ENCODE measurements around the gene PPP2R2C. TPM values are rescaled to one million over a fixed set of nuclear protein-coding genes. Genes with fewer than 3 reads are reported as not detected.

The PPP2R2C gene
- total RNA-seq, 1 experiment from 2014 or later: not detected

DNA sequence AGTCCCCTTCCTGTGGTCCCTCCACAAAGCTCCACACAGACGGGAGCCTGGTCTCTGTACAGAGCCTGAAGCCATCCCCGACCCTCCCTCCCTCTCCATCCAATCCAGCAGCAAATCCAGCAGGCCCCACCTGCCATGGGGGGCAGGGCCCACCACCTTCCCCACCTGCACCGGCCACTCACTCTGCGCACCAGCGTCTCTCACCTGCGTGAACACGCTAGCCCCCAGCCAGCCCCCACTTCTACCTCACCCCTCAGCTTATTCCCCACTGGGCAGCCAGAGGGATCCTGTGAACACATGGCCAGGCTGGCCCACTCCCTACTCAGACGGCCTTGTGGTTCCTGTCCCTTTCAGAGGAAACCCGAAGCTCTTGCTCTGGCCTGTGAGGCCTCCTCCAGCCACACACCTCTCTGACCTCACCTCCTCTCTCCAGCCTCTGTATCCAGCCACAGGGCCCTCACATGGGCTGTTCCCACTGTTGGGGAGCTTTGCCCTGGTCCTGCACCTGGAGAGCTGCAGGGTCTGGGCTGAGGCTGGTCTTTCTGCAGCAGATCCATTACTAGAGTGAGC lies 131.9 kb downstream of the PPP2R2C start:
- H3K4me3 ChIP-seq (ENCODE audit: low read depth, low read length): no peak overlapping the region
- POLR2A ChIA-PET: no interaction called here
- CTCF ChIA-PET: interaction anchor here (0.7 kb wide), 1 partner anchor 9 kb away, joined by 4 read pairs; no protein-coding TSS in a partner anchor
- no peaks in the 10 kb centered on the region for H3K4me1 Mint-ChIP-seq (ENCODE audit: low read depth, unreplicated experiment)
- no peaks in the 10 kb centered on the region for H3K9me3 Mint-ChIP-seq (ENCODE audit: unreplicated experiment)
- H3K36me3 ChIP-seq (ENCODE audit: control insufficient read depth, insufficient read depth, low read length): no peaks in the 10 kb centered on the region
- peaks cover 22% of the 10 kb centered on the region for H3K27me3 Mint-ChIP-seq (ENCODE audit: insufficient read depth, unreplicated experiment)
- H3K4me3 Mint-ChIP-seq (ENCODE audit: unreplicated experiment): no peak overlapping the region
- H3K27ac Mint-ChIP-seq (ENCODE audit: unreplicated experiment): no peak overlapping the region
- H3K36me3 Mint-ChIP-seq (ENCODE audit: insufficient read depth, unreplicated experiment): no peaks in the 10 kb centered on the region
- DNase-seq: no peak
- no peaks in the 10 kb centered on the region for H3K4me1 ChIP-seq
- BruUV-seq (replicated peaks): no TSS peak
- intact Hi-C loops (cut with micrococcal nuclease; ENCODE audit: unreplicated experiment): loop anchor here (5.0 kb wide), 1 partner anchor 42 kb away; no protein-coding TSS in a partner anchor
- no peaks in the 10 kb centered on the region for H3K9me3 ChIP-seq
- no peaks in the 10 kb centered on the region; the same call in 1 of the 2 replicates for H3K27me3 ChIP-seq (replicated peaks; ENCODE audit: control insufficient read depth, insufficient read depth, low read length)
- no peak for TF ChIP-seq CTCF (IDR thresholded peaks at IDR 0.05; ENCODE audit: insufficient read depth in 1 of 2, low read depth in 1 of 2, low read length in 1 of 2, severe bottlenecking in 1 of 2, unreplicated experiment in 1 of 2)

- Histone ChIP-seq H3K9me3 (no peaks in the 10 kb centered on the region), H3K36me3 (ENCODE audit: control insufficient read depth, insufficient read depth, low read length) (no peaks in the 10 kb centered on the region), H3K4me1 (no peaks in the 10 kb centered on the region), H3K4me3 (ENCODE audit: low read depth, low read length) (no peak overlapping the region), H3K27me3 (replicated peaks; ENCODE audit: control insufficient read depth, insufficient read depth, low read length) (no peaks in the 10 kb centered on the region; the same call in 1 of the 2 replicates)
- no peak for TF ChIP-seq CTCF (IDR thresholded peaks at IDR 0.05; ENCODE audit: insufficient read depth in 1 of 2, low read depth in 1 of 2, low read length in 1 of 2, severe bottlenecking in 1 of 2, unreplicated experiment in 1 of 2)
- Mint-ChIP-seq H3K9me3 (ENCODE audit: unreplicated experiment) (no peaks in the 10 kb centered on the region), H3K36me3 (ENCODE audit: insufficient read depth, unreplicated experiment) (no peaks in the 10 kb centered on the region), H3K27ac (ENCODE audit: unreplicated experiment) (no peak overlapping the region), H3K27me3 (ENCODE audit: insufficient read depth, unreplicated experiment) (peaks cover 22% of the 10 kb centered on the region), H3K4me1 (ENCODE audit: low read depth, unreplicated experiment) (no peaks in the 10 kb centered on the region), H3K4me3 (ENCODE audit: unreplicated experiment) (no peak overlapping the region)
- CTCF ChIA-PET: interaction anchor here (0.7 kb wide), 1 partner anchor 8 kb away, joined by 4 read pairs; no protein-coding TSS in a partner anchor
- no peak for DNase-seq
- BruUV-seq (replicated peaks): no TSS peak
- intact Hi-C loops (cut with micrococcal nuclease; ENCODE audit: unreplicated experiment): loop anchor here (5.0 kb wide), 1 partner anchor 42 kb away; no protein-coding TSS in a partner anchor
- POLR2A ChIA-PET: no interaction called here
Measured at GRCh38 chr4:6339818-6340445, 132.5 kb downstream of the PPP2R2C start.

GRCh38 chr4:6338951-6339817 lies 133.2 kb downstream of the PPP2R2C start:
- Histone ChIP-seq H3K9me3 (no peaks in the 10 kb centered on the region), H3K4me1 (no peaks in the 10 kb centered on the region), H3K36me3 (ENCODE audit: control insufficient read depth, insufficient read depth, low read length) (no peaks in the 10 kb centered on the region), H3K4me3 (ENCODE audit: low read depth, low read length) (no peak overlapping the region), H3K27me3 (replicated peaks; ENCODE audit: control insufficient read depth, insufficient read depth, low read length) (no peaks in the 10 kb centered on the region; the same call in 1 of the 2 replicates)
- H3K9me3 Mint-ChIP-seq (ENCODE audit: unreplicated experiment): no peaks in the 10 kb centered on the region
- POLR2A ChIA-PET: no interaction called here
- BruUV-seq (replicated peaks): no TSS peak
- TF ChIP-seq CTCF (IDR thresholded peaks at IDR 0.05; ENCODE audit: insufficient read depth in 1 of 2, low read depth in 1 of 2, low read length in 1 of 2, severe bottlenecking in 1 of 2, unreplicated experiment in 1 of 2): no peak
- H3K36me3 Mint-ChIP-seq (ENCODE audit: insufficient read depth, unreplicated experiment): no peaks in the 10 kb centered on the region
- no peak for DNase-seq
- intact Hi-C loops (cut with micrococcal nuclease; ENCODE audit: unreplicated experiment): no loop called here
- H3K27me3 Mint-ChIP-seq (ENCODE audit: insufficient read depth, unreplicated experiment): peaks cover 22% of the 10 kb centered on the region
- no peaks in the 10 kb centered on the region for H3K4me1 Mint-ChIP-seq (ENCODE audit: low read depth, unreplicated experiment)
- no peak overlapping the region for H3K4me3 Mint-ChIP-seq (ENCODE audit: unreplicated experiment)
- CTCF ChIA-PET: no interaction called here
- H3K27ac Mint-ChIP-seq (ENCODE audit: unreplicated experiment): no peak overlapping the region
